ENCODE measurements around the gene DCLRE1A.

The DCLRE1A gene

DNA sequence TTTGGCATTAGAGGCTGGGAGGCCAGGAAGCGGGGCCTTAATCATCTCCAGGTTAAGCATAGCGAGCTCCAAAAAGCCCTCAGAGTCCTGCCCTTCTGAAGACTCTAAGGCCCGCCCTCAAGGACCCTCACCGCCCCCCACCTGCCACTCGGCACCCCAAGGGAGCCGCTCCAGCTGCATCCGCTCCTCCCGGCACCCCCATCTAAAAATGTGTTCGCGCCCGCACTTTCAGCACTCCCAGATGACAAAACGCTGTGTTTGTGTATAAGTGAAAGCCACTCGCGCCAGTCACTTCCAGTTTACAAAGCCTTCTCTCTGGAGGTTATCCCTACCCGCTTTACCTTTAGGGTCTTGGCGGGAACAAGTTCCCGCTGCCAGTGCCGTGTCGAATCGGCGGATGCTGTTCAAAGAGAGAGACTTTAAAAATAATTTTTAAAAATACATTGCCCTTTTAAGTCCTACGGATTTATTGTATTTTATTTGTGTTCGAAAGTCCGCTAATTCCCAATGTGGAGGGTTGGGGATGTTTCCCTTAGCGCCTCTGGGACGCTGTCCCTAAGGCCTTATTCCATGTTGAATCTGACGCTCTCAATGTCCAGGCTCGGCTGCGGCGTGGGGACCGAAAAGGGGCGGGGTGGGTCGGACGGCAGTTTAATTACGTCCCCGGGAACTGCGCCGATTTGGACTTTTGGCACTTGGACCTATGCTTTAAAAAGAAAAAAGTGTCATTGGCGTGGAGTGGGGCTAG is at the start of gene DCLRE1A, which contains the start of gene NHLRC2:
TSS of gene DCLRE1A (minus strand) at position 70 of the 748 bp plus-strand sequence. CDS start 900 bp downstream, outside the sequence.
TSS of gene NHLRC2 (plus strand) at position 649 of the 748 bp plus-strand sequence. CDS start 212 bp downstream, outside the sequence.
- in situ Hi-C loops (cut with MboI; ENCODE audit: low sequenced_read_pairs), result no loop called here

DNA sequence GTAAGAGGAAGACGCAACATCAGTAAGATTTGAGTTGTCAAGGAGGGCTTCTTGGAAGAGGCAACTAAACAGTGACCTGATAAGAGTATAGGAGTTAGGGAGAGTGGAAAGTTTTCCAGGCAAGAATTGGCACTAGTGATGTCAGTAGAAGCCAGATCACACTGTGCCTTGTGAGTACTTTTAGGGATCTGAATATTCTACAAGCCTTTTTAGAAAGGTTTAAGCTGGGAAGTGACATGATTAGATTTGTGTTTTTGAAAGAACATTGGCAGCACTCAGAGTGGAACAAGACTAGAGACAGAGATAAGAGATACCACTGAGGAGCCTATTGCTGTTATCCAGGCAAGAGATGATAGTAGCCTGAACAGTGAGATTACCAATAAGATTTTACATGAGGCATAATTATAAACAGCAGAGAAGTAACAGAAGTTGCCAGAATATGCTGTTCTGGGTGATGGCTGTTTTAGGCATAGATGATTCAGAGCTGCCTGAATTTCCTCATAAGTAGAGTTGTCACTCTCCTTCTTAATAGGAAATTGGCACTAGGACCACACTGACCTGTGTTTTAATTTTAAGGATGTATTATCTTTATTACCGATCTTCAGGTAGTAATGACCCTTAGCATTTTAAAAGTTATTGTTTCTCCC is 46.2 kb upstream of the DCLRE1A start:
- in situ Hi-C loops (cut with MboI; ENCODE audit: low sequenced_read_pairs), result no loop called here

DNA sequence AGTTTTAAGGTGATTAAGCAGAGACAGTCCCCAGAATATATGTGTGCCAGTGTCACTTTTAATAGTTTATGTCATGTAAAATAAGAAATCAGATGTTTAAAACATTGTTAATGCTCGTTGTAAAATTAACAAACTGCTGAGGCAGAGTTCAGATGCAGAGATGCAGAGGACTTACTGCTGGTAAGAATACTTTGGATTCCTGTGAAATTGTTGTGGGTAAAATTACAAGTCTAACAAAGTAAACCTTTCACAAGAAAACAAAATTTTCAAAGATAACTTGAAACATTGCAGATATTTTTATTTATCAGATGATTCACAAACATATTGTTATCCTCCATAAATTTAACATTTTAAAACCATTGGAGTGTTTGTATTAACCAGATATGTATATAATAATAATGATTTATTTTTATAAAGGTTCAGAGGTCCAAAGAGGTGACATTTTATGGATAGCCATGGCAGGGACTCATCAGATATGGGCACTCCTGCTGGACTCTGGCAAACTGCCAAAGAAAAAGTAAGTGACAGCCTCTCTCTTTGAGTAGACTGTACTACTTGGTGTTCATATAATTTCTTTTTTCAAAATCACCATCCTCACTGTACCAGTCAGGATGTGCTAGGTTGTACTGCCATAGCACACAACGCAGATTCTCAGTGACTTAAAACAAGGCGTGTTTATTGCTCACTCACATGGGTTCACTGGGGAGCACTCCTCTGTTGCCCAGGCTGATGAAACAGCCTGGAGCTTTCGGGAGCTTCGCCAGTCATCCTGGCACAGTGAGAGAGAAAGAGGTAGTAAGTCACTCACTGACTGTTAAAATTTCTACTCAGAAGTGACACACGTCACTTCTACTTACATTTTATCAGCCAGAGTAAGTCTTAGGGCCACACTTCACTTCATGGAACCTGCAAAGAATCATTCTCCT is 44.1 kb upstream of the DCLRE1A start:
- in situ Hi-C loops (cut with MboI; ENCODE audit: low sequenced_read_pairs), result no loop called here

DNA sequence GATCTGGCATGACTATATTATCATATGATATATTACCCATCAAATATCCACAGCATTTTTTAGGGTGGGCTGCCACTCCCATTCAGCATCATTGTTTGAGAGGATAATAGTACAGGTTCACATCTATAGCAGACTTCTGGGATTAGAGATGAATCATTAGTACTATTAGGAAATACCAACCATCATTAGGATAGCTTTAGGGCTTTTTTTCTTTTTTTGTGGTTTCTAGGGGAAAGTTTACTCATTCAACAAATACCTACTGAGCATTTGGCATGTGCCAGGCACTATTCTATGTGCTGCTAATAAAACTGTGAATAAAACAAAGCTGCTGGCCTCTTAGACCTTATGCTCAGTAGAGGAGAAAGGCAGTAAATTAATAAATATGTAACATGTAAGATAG is 41.1 kb upstream of the DCLRE1A start:
- in situ Hi-C loops (cut with MboI; ENCODE audit: low sequenced_read_pairs), result no loop called here

DNA sequence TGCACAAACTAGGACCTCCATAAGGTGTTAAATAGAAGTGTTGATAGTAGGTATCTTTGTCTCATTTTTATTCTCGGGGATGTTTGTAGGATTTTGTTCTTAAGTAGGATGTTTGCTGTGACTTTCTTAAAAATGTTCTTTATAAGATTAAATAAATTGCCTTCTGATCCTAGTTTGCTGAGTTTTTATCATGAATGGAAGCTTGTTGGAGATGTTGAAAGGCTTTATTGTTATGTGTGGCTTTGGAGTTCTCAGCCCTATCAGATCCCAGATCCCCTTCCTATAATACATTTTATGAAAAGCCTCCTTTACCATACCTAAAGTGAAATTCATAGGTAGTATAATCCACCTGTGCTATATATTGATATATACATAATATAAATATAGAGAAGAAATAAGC is 40.7 kb upstream of the DCLRE1A start:
- in situ Hi-C loops (cut with MboI; ENCODE audit: low sequenced_read_pairs), result no loop called here

DNA sequence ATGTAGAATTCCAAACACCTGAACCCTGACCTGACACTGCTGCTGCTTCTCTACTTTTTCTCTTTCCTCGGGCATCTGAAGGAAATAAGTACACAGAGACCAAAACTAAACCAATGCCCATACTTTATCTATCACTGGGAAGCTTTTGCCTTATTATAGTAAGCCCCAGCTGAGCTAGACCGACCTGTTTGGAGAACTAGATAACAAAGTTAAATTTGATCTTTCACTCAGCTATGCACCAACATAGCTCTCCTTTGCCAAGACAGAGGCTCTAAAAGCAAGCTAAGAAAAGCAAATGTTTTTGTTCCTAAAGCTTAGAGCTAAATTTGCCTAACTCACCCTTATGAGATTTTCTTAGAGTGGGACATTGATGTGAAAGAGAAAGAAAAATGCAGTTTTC is 39.7 kb upstream of the DCLRE1A start:
- in situ Hi-C loops (cut with MboI; ENCODE audit: low sequenced_read_pairs), result no loop called here

DNA sequence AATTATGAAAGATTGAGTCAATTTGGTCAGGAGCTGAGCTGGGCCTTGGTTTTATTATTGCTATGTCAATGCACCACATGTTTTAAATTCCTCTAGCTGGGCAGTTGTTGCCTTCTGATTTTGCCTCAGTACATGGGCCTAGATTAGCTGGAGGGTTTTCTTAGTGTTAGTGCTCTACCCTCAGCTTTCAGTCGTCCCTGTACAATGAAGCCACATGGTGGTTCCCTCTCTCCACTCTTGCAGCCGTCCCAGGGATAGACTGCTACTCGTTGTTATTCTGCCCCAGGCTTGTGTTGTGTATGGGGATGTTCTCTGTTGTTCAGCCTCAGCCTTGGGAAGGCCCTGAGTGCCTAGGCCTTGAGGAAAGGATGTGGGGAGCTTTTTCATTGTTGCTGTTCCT is 37.6 kb upstream of the DCLRE1A start:
- in situ Hi-C loops (cut with MboI; ENCODE audit: low sequenced_read_pairs), result no loop called here

DNA sequence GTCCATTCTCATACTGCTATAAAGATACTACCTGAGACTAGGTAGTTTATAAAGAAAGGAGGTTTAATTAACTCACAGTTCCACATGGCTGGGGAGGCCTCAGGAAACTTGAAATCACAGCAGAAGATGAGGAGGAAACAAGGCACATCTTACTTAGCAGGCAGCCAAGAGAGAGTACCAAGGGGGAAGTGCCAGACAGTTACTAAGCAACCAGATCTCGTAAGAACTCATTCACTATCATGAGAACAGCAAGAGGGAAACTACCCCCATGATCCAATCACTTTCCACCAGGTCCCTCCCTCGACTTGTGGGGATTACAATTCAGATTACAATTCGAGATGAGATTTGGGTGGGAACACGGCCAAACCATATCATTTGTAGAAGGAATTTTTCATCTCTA is 36.9 kb upstream of the DCLRE1A start:
- in situ Hi-C loops (cut with MboI; ENCODE audit: low sequenced_read_pairs), result no loop called here

DNA sequence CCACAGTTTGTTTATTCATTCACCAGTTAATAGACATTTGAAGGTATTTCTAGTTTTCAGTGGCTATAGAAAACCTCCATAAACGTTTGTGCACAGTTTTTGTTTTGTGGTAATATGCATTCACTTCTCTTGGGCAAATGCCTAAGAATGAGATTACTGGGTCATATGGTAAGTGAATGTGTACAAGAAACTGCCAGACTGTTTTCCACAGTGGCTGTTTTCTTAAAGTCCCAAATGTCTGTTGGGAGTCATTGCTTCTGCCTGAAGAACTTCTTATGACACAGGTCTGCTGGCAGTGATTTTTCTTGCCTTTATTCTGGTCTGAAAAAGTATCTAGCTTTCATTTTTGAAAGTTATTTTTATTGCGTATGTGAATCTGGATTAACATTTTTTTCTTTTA is 36.0 kb upstream of the DCLRE1A start:
- in situ Hi-C loops (cut with MboI; ENCODE audit: low sequenced_read_pairs), result no loop called here

DNA sequence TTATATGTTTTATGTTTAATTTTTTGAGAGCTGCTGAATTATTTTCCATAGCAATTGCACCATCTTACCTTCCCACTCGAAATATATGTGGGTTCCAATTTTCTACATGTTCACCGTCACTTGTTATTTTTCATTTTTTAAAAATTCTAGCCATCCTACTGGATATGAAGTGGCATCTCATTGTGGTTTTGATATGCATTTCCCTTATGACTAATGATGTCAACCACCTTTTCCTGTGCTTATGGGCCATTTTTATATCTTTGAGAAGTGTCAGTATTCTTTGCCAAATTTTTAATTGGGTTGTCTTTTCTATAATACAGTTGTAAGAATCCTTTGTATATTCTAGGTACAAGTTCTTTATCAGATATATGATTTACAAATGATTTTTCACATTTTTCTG is 28.4 kb upstream of the DCLRE1A start:
- in situ Hi-C loops (cut with MboI; ENCODE audit: low sequenced_read_pairs), result no loop called here

DNA sequence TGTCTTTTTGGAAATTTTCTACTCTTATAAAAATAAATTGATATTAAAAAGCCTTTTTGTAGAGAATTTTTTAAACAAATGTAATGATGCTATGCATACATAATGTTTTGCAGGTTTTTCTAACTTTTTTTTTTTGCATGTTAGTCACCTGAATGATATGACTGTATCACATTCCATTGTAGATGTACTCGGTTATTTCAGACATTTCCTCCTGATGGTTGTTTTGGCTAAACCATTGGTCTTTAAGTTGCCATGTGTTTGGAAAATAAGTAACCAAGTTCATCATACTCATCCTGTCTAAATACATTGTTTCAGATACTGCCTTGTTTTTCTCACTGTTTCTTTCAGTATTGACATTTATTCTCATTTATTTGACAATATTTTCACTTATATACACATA is 26.4 kb upstream of the DCLRE1A start:
- in situ Hi-C loops (cut with MboI; ENCODE audit: low sequenced_read_pairs), result no loop called here

DNA sequence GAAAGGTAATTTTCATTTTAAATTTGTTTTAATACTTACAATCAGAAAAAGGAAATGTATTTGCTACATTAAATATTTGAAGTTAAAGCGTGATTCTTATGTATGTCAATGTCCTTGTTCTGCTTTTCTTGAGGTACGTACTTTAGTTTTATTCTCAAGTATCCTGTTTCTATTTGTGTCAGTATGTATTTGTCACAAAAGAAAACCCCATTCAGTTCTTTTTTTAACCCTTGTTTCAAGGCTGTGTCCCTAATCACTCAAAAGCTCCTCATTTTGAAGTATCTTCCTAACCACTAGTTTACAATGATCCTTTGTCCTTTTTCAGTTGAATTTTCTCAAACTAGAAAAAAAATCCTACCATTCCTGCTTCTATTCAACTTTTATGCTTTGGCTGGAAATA is 25.8 kb upstream of the DCLRE1A start:
- in situ Hi-C loops (cut with MboI; ENCODE audit: low sequenced_read_pairs), result no loop called here

DNA sequence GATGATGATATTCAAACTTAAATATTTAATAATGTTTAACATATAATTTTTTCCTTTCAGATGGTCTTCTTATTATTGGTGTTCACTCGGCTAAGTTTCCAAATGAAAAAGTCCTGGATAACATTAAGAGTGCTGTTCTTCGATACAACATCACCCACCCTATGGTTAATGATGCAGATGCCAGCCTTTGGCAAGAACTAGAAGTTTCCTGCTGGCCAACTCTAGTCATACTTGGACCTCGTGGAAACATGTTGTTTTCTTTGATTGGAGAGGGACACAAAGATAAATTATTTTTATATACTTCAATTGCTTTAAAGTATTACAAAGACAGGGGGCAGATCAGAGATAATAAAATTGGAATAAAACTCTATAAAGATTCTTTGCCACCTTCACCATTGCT is 22.6 kb upstream of the DCLRE1A start:
- in situ Hi-C loops (cut with MboI; ENCODE audit: low sequenced_read_pairs), result no loop called here

DNA sequence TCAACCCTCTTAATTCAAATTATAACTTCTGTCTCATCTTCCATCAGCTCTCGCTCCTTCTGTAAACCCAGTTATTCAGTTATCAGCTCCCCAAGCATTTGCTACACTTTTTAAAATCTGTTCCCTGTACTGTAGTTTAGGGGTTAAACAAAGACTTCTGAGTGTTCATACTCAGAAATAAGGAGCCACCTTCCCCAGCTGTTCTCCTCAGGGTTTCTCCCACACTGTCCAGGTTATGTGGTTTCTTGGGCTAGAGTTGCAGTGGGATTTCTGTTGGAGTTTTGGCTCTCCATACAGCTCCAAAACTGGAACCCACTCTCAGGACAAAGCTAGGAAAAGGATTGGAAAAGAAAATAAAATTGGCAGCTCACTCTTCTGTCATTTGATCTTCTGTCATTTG is 21.3 kb upstream of the DCLRE1A start:
- in situ Hi-C loops (cut with MboI; ENCODE audit: low sequenced_read_pairs), result no loop called here

DNA sequence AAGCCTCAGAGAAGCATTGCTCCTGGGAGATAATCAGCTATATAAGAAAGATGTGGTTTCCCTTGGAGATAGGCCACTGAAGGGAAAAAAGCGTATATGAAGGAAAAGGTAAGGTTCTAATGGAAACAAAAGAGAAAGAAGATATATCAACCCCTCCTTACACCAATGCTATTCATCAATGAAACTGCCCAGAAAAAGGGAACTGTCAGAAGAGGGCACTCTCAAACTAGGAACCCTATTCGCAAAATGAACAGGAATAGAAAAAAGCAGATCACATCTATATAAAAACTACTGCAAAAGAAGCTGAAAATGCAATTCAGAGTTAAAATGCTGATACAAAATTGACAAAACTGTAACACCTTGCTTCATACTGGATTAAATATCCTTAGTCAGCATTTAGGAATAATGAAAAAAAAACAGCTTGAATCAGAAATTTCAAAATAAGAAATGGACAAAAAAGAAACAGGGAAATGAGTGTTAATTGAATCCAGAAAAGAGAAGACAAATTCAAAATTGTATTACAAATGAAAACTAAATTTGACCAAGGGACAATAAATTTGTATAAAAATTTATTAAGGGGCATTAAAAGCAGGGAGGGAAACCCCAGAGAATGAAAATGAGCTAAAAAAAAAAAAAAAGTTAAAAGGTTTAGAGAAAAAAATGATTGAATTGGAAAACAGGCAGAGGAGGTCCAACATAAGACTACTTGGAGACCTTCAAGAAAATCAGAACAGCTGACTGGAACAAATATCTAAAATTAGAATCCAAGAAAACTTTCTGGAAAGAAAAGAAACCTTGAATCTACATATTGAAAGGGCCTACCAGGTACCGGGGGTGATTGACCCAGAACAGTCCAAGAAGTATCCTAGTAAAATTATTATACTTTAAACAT is 18.5 kb upstream of the DCLRE1A start:
- in situ Hi-C loops (cut with MboI; ENCODE audit: low sequenced_read_pairs), result no loop called here

DNA sequence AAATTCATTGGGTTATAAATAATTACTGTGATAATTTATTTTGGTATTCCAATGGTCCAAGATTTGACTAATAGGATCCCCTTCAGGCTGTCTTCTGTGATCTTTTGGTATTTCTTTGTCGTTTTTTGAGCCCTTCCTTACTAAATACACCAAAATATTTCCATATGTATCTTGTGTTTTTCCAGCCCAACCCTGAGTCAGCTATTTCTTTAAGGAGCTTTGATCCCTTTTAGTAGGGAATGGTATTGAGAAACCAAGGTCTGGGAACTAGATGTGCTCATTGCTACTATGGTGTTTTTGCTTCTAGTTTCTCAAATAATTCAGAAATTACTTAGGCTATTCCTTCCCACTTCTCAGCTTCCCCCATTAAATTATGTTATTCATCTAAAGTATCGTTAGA is 15.9 kb upstream of the DCLRE1A start:
- in situ Hi-C loops (cut with MboI; ENCODE audit: low sequenced_read_pairs), result no loop called here

DNA sequence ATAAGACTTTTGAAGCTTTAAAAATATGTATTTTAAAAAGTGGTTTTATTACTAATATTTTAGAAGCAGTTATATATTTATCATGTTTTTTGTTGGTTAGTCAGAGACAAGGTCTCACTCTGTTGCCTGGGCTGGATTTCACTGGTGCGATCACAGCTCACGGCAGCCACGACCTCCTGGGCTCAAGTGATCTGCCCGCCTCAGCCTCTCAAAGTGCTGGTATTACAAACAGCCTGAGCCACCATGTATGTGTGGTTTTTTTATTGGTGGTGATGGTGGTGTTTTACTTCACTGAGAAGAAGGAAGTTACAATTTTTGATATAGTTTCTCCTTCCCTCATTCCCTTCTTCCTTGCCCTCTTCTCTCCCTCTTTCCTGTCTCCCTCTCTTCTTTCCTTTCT is 14.0 kb upstream of the DCLRE1A start:
- in situ Hi-C loops (cut with MboI; ENCODE audit: low sequenced_read_pairs), result no loop called here

DNA sequence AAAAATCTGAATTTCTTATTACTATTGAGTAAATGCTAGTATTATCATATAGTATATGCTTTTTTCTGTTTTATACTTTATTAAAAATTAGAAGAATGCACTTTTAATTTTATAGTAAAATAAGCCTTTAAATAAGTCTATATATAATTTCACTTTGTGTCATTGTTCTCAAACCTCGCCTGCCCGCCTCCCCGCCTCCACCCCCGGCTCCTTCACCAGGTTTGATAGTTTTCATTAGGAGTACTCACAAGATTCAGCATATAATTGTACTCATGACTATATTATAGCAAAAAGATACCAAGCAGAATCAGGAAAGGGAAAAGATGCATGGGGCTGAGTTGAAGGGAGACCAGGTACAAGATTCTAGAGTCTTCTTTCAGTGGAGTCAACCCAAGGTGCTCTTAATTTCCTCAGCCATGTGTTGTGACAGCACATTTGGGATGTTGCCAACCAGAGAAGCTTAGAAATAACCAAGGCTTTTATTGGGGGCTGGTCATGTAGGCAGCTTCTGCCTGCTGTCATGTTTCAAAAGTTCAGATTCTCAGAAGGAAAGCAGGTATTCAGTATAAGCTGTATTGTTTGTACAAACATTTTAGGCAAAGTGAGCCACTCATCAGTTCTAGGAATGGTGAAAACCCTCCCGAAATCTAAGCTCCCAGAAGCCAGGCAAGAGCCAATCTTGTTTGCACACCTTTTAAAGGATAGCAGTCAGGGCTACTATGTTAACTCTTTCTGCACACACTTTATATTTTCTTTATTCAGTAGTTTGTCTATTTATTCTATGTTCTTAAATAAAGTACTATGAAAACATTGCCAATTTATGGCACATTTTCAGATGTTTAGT is 12.9 kb upstream of the DCLRE1A start:
- in situ Hi-C loops (cut with MboI; ENCODE audit: low sequenced_read_pairs), result no loop called here

DNA sequence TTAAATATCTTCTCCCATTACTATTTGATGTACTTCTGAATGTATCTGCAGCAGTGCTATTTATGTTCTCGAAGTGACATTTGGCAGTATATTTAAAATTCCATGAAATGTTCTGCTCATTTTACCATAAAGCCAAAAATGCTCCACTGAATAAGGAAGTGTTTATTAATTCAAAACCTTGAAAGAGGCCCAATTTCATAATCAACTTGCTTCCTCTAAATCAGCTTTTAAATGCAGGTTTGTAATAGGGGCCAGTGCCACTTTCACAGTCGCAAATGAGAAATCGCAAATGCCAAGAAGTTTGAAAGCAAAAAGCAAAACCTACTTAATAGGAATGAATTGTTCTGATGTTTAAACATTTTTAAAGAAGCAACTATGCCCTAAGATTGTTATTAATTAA is 12.0 kb upstream of the DCLRE1A start:
- in situ Hi-C loops (cut with MboI; ENCODE audit: low sequenced_read_pairs), result no loop called here

DNA sequence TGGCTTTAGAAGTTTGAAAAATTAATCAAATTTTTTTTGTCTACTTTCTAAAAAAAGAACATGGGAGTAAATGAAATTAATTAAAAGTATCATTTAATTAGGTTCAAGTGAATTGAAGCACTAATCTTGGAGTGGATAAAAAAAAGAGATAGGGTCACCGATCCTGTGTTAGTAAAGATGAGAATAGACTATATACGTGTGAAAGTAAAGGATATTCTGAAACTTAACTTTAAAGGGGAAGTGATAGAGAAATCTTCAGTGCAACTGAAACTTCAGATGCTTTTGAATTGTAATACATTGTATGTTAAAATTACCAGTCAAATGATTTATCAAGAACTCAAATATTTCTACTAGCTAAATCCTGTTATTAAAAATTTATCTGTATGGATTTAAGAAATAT is 5.4 kb upstream of the DCLRE1A start:
- in situ Hi-C loops (cut with MboI; ENCODE audit: low sequenced_read_pairs), result no loop called here
